SK-N-SH (cell line): ENCODE measurements around the gene VPS33A.

Source experiments
- POLR2AphosphoS5 ChIP-seq: IDR thresholded peaks from 2 replicates; pipeline ENCODE4 v1.6.1; 2012; ENCODE audit warnings: low read depth, low read length
- TF ChIP-seq, protein P1 (sequence below): fragments of 200-600 bp; sonication (generic); IDR thresholded peaks from 2 replicates; pipeline ENCODE4 v1.6.1; 2017; ENCODE audit warnings: antibody characterized with exemption, mild to moderate bottlenecking, moderate library complexity
- TF ChIP-seq, protein P2 (sequence below): fragments of 150-350 bp; IDR thresholded peaks from 2 replicates; pipeline ENCODE4 v1.6.1; 2017; ENCODE audit warnings: antibody characterized with exemption, low read length, low read depth, borderline replicate concordance

DNA sequence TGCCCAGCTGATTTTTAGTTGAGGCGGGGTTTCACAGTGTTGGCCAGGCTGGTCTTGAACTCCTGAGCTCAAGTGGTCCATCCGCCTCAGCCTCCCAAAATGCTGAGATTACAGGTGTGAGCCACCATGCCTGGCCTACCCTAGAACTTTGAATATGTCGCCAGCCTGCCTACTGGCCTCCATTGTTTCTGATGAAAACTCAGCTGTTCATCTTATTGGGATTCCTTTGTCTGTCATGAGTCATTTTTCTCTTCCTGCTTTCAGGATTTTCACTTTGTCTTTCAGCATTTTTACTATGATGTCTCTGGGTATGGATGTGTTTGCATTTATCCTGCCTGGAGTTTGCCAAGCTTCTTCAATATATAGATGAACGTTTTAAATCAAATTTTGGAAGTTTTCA is 70.9 kb downstream of the VPS33A start:
- TF ChIP-seq, protein P1, sequence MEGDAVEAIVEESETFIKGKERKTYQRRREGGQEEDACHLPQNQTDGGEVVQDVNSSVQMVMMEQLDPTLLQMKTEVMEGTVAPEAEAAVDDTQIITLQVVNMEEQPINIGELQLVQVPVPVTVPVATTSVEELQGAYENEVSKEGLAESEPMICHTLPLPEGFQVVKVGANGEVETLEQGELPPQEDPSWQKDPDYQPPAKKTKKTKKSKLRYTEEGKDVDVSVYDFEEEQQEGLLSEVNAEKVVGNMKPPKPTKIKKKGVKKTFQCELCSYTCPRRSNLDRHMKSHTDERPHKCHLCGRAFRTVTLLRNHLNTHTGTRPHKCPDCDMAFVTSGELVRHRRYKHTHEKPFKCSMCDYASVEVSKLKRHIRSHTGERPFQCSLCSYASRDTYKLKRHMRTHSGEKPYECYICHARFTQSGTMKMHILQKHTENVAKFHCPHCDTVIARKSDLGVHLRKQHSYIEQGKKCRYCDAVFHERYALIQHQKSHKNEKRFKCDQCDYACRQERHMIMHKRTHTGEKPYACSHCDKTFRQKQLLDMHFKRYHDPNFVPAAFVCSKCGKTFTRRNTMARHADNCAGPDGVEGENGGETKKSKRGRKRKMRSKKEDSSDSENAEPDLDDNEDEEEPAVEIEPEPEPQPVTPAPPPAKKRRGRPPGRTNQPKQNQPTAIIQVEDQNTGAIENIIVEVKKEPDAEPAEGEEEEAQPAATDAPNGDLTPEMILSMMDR, result no peak
- TF ChIP-seq, protein P2, sequence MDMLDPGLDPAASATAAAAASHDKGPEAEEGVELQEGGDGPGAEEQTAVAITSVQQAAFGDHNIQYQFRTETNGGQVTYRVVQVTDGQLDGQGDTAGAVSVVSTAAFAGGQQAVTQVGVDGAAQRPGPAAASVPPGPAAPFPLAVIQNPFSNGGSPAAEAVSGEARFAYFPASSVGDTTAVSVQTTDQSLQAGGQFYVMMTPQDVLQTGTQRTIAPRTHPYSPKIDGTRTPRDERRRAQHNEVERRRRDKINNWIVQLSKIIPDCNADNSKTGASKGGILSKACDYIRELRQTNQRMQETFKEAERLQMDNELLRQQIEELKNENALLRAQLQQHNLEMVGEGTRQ, result no peak
- no peak for TF ChIP-seq POLR2AphosphoS5
